K562 (cell line): ENCODE measurements around the gene ADCY1. TPM values are rescaled to one million over a fixed set of nuclear protein-coding genes. Genes with fewer than 3 reads are reported as not detected.
A peak's percentile ranks its signal among the peaks of the same experiment; 100 is the strongest.

Experiments
- ATAC-seq: fragments of 200-7000 bp; cut with Tn5 transposase; 3 replicates; pipeline ENCODE4 v1.9.1; 2020; ENCODE audit warnings: moderate library complexity
- BruUV-seq: library from RNA; stranded (reverse); fragments of 400-500 nt; replicated peaks from 2 replicates; lab custom pipeline; 2021; lab: Mats Ljungman, UMichigan
- CTCF ChIA-PET: fragments of 300-600 bp; formaldehyde crosslinking; extraction: SDS; loops from one replicate; lab custom pipeline; 2021; ENCODE audit warnings: low intra/inter-chr PET ratio; lab: Yijun Ruan, JAX
- POLR2A ChIA-PET: fragments of 300-600, 350-650 bp; sonication (Branson Sonifier 250); formaldehyde crosslinking; extraction: SDS; loops from one replicate; lab custom pipeline; 2021; ENCODE audit warnings: antibody characterized with exemption, inconsistent platforms; lab: Yijun Ruan, JAX
- DNase-seq, 4 experiments: peaks; one replicate each; pipeline versions ENCODE4 v3.0.0 to v3.0.0-alpha.2; 2011 to 2018; ENCODE audit warnings: low spot score in 3 of 4, mixed read lengths in 3 of 4; ENCODE audit errors: extremely low read depth in 1 of 4
- FAIRE-seq: peaks from 2 replicates; lab custom pipeline; 2011; peaks lifted over from hg19 to GRCh38; lab: Jason Lieb, UNC
- H2AFZ ChIP-seq: 2 replicates; pipeline ENCODE4 v1.6.0; 2011; ENCODE audit warnings: low read depth, low read length, control low read depth, inconsistent platforms
- H3K27ac ChIP-seq: fragments of 200-600 bp; 3 replicates; pipeline ENCODE4 v1.8.0; 2011; ENCODE audit warnings: low read depth, mild to moderate bottlenecking, control low read depth, inconsistent platforms, low read length, moderate library complexity, mixed read lengths; ENCODE audit errors: extremely low read depth
- H3K27me3 ChIP-seq, 2 experiments: fragments of 300-600 bp in 1 of 2; 2 replicates in 1 of 2; 3 replicates in 1 of 2; pipeline versions ENCODE4 v1.6.0 to v1.8.0; 2011; ENCODE audit warnings: inconsistent platforms in 2 of 2, low read length in 2 of 2, mild to moderate bottlenecking in 1 of 2, mixed read lengths in 1 of 2, moderate library complexity in 1 of 2; ENCODE audit not compliant: control insufficient read depth in 2 of 2, insufficient read depth in 2 of 2
- H3K36me3 ChIP-seq: fragments of 300-600 bp; 3 replicates; pipeline ENCODE4 v1.8.0; 2011; ENCODE audit warnings: mild to moderate bottlenecking, low read length, inconsistent platforms; ENCODE audit not compliant: control insufficient read depth, insufficient read depth
- H3K4me1 ChIP-seq, 2 experiments: fragments of 200-600 bp in 1 of 2; replicated peaks in 1 of 2; 2 replicates in 1 of 2; 3 replicates in 1 of 2; pipeline versions ENCODE4 v1.5.1 to v1.8.0; 2011; ENCODE audit warnings: inconsistent platforms in 2 of 2, low read length in 2 of 2, mild to moderate bottlenecking in 1 of 2, mixed read lengths in 1 of 2, moderate library complexity in 1 of 2; ENCODE audit not compliant: control insufficient read depth in 2 of 2, insufficient read depth in 2 of 2
- H3K4me2 ChIP-seq: 2 replicates; pipeline ENCODE4 v1.6.1; 2011; ENCODE audit warnings: low read length, control low read depth, inconsistent platforms, mixed read lengths; ENCODE audit not compliant: insufficient read depth
- H3K4me3 ChIP-seq: fragments of 200-600 bp; sonication (generic), shearing (Covaris generic); 2 replicates; pipeline ENCODE4 v1.5.1; 2016; ENCODE audit warnings: control low read depth, inconsistent platforms
- H3K79me2 ChIP-seq: fragments of 200-600 bp; 3 replicates; pipeline ENCODE4 v1.8.0; 2011; ENCODE audit warnings: low read length, inconsistent platforms; ENCODE audit not compliant: control insufficient read depth, insufficient read depth
- H3K9ac ChIP-seq, 2 experiments: 2 replicates each; pipeline versions ENCODE4 v1.6.0 to v1.6.1; 2011; ENCODE audit warnings: low read depth in 2 of 2, low read length in 2 of 2, control low read depth in 1 of 2, inconsistent platforms in 1 of 2, mild to moderate bottlenecking in 1 of 2, mixed read lengths in 1 of 2; ENCODE audit not compliant: insufficient read depth in 1 of 2
- H3K9me1 ChIP-seq: one replicate; pipeline ENCODE4 v1.6.0; 2011; ENCODE audit warnings: inconsistent platforms, mild to moderate bottlenecking, low read length, moderate library complexity; ENCODE audit not compliant: control insufficient read depth, insufficient read depth
- H3K9me3 ChIP-seq: replicated peaks from 2 replicates; pipeline ENCODE4 v1.5.1; 2011; ENCODE audit warnings: low read depth, low read length, inconsistent platforms; ENCODE audit not compliant: control insufficient read depth, insufficient read depth
- H4K20me1 ChIP-seq: replicated peaks from 2 replicates; pipeline ENCODE4 v1.6.1; 2011; ENCODE audit warnings: low read length, inconsistent platforms, mixed read lengths; ENCODE audit not compliant: control insufficient read depth, insufficient read depth
- ARID2 ChIP-seq: fragments of 450-650 bp; IDR thresholded peaks from 2 replicates; pipeline ENCODE4 v1.6.1; 2017; ENCODE audit warnings: antibody characterized with exemption, mild to moderate bottlenecking
- CBX5 ChIP-seq: IDR thresholded peaks from 2 replicates; pipeline ENCODE4 v1.6.1; 2014; ENCODE audit warnings: low read depth, borderline replicate concordance
- CSDE1 ChIP-seq, 2 experiments: fragments of 450-650 bp; IDR thresholded peaks; 2 replicates each; pipeline ENCODE4 v1.6.1; 2016; ENCODE audit warnings: mild to moderate bottlenecking in 1 of 2
- DPF2 ChIP-seq: fragments of 450-650 bp; IDR thresholded peaks from 2 replicates; pipeline ENCODE4 v1.6.1; 2016
- GABPB1 ChIP-seq: sonication (generic); formaldehyde crosslinking; IDR thresholded peaks from 2 replicates; pipeline ENCODE4 v1.8.0; 2022; ENCODE audit warnings: mild to moderate bottlenecking, missing genetic modification reagents
- HDAC1 ChIP-seq, 2 experiments: fragments of 450-650 bp; IDR thresholded peaks; 2 replicates each; pipeline ENCODE4 v1.6.1; 2016 to 2017; ENCODE audit warnings: inconsistent platforms in 1 of 2, mild to moderate bottlenecking in 1 of 2, moderate library complexity in 1 of 2
- HMGN3 ChIP-seq: IDR thresholded peaks from 2 replicates; pipeline ENCODE4 v1.6.1; 2011; ENCODE audit warnings: borderline replicate concordance, low read depth, mild to moderate bottlenecking, mixed read lengths, low read length; ENCODE audit not compliant: insufficient read length; ENCODE audit errors: extremely low read depth
- MLX ChIP-seq, 2 experiments: fragments of 450-650 bp in 1 of 2; sonication (generic) in 1 of 2; formaldehyde crosslinking; conservative IDR thresholded peaks; 2 replicates each; pipeline versions ENCODE4 v1.4.0 to v1.8.1; 2020 to 2022; ENCODE audit warnings: mild to moderate bottlenecking in 1 of 2, missing genetic modification reagents in 1 of 2
- MYNN ChIP-seq, 2 experiments: sonication (generic); formaldehyde crosslinking in 1 of 2; IDR thresholded peaks; 2 replicates each; pipeline versions ENCODE4 v1.5.0 to v1.6.1; 2016 to 2020; ENCODE audit warnings: antibody characterized with exemption in 1 of 2, missing genetic modification reagents in 1 of 2
- NFE2 ChIP-seq: IDR thresholded peaks from 2 replicates; pipeline ENCODE4 v1.6.1; 2014; ENCODE audit warnings: antibody characterized with exemption, low read depth
- NFRKB ChIP-seq: fragments of 450-650 bp; IDR thresholded peaks from 2 replicates; pipeline ENCODE4 v1.6.1; 2016; ENCODE audit warnings: low read depth
- SPI1 ChIP-seq: IDR thresholded peaks from 2 replicates; pipeline ENCODE4 v1.6.1; 2011; ENCODE audit warnings: low read depth, low read length, control low read depth, borderline replicate concordance
- SREBF1 ChIP-seq: fragments of 150-350 bp; IDR thresholded peaks from 2 replicates; pipeline ENCODE4 v1.6.1; 2014; ENCODE audit warnings: antibody characterized with exemption, low read depth, low read length, borderline replicate concordance
- SRSF3 ChIP-seq: fragments of 200-400 bp; formaldehyde crosslinking; IDR thresholded peaks from 2 replicates; pipeline ENCODE4 v1.6.1; 2016; ENCODE audit warnings: mild to moderate bottlenecking, low read length, moderate library complexity; ENCODE audit not compliant: insufficient read depth
- XRCC5 ChIP-seq: fragments of 200-400 bp; formaldehyde crosslinking; IDR thresholded peaks from 2 replicates; pipeline ENCODE4 v1.6.1; 2017; ENCODE audit warnings: low read depth, mild to moderate bottlenecking, low read length
- ZNF316 ChIP-seq: fragments of 450-650 bp; IDR thresholded peaks from 2 replicates; pipeline ENCODE4 v1.6.1; 2016
- ZNF324 ChIP-seq: fragments of 250-450 bp; sonication (Bioruptor Pico); IDR thresholded peaks from 2 replicates; pipeline ENCODE4 v1.4.0; 2020; ENCODE audit warnings: mild to moderate bottlenecking
- ZNF589 ChIP-seq: fragments of 200-800 bp; sonication (Bioruptor generic); IDR thresholded peaks from 2 replicates; pipeline ENCODE4 v1.6.1; 2016; ENCODE audit warnings: low read depth, missing genetic modification characterization, missing compliant biosample characterization
- WGBS: fragments of 100-300 bp; shearing (Covaris generic); methylation state at CpG from one replicate; pipeline ENCODE4 v1.1.6; 2016; ENCODE audit warnings: low coverage, mixed read lengths; ENCODE audit not compliant: insufficient coverage; ENCODE audit errors: missing lambda C conversion rate; 5-methylcytosine and 5-hydroxymethylcytosine counted together
- in situ Hi-C: fragments of 300-500 bp; cut with MboI; formaldehyde crosslinking; loops from 4 replicates; pipeline ENCODE4 v1.15.0; 2018; ENCODE audit warnings: inconsistent platforms, mixed read lengths
- intact Hi-C: fragments of 100-400 bp; cut with micrococcal nuclease; formaldehyde crosslinking; loops from 2 replicates; pipeline ENCODE4 v1.14.2; 2022
- polyA plus RNA-seq, 8 experiments: library from polyadenylated mRNA; depleted of rRNA in 4 of 8; stranded (reverse) in 5 of 8; unstranded in 3 of 8; fragments of >200 nt; fragmentation: Nextera tagmentation in 2 of 8; fragmentation: Illumina TruSeq in 1 of 8; extraction: Ambion mirVana in 2 of 8; extraction: Trizol in 1 of 8; gene quantifications; 2 replicates each; pipeline versions ENCODE4 v1.2.1 to v1.2.3, GENCODE V29; 2011 to 2014; ENCODE audit warnings: inconsistent platforms in 1 of 8, missing spikeins in 1 of 8
- total RNA-seq, 7 experiments: library from RNA; depleted of rRNA in 6 of 7; stranded (reverse); fragments of >200 nt in 6 of 7; fragmentation: Illumina TruSeq in 2 of 7; extraction: Trizol in 2 of 7; gene quantifications; 2 replicates each; pipeline versions ENCODE4 v1.2.1 to v1.2.3, GENCODE V29; 2011 to 2021; ENCODE audit warnings: low replicate concordance in 1 of 7

Gene ADCY1
- total and polyA plus RNA-seq, 9 of the 15 experiments (the other 6 are each of a cell fraction or from before 2014, with no cell fraction given): under 0.01 to 0.18 (median 0.10) TPM; not detected in 4

GRCh38 chr7:45651540-45651939 lies 77.4 kb downstream of the ADCY1 start:
- in situ Hi-C loops: no loop called here

GRCh38 chr7:45652630-45653029 lies 78.5 kb downstream of the ADCY1 start:
- POLR2A ChIA-PET: no interaction called here
- H3K4me2 ChIP-seq: no peak overlapping the region
- ATAC-seq: no peak
- no peak overlapping the region for H2AFZ ChIP-seq
- no peak overlapping the region for H3K9ac ChIP-seq
- CTCF ChIA-PET: no interaction called here
- no peak overlapping the region for H3K27ac ChIP-seq
- no peaks in the 10 kb centered on the region for H3K9me1 ChIP-seq
- no peaks in the 10 kb centered on the region for H3K79me2 ChIP-seq
- H4K20me1 ChIP-seq: no peaks in the 10 kb centered on the region; the same call in 1 of the 2 replicates
- peaks cover 0 to 21% of the 10 kb centered on the region in 2 experiments; a peak in 2 of 5 replicates for H3K27me3 ChIP-seq
- no TSS peak for BruUV-seq
- H3K4me3 ChIP-seq: no peak overlapping the region
- no peak for DNase-seq
- FAIRE-seq: no peak
- intact Hi-C loops: no loop called here
- no peaks in the 10 kb centered on the region for H3K4me1 ChIP-seq
- no peaks in the 10 kb centered on the region for H3K9me3 ChIP-seq
- in situ Hi-C loops: no loop called here
- H3K36me3 ChIP-seq: no peaks in the 10 kb centered on the region
- WGBS: 0% methylated on average over 2 of the region's 2 CpGs
- TF ChIP-seq NFRKB (no peak), CSDE1 (IDR thresholded peaks at IDR 0.05) (no peak), ZNF324 (no peak), NFE2 (no peak), MYNN (IDR thresholded peaks at IDR 0.05) (no peak), MYNN (CRISPR knock-in tag; IDR thresholded peaks at IDR 0.05) (no peak), ZNF316 (no peak), HMGN3 (no peak), XRCC5 (no peak), MLX (CRISPR knock-in tag; conservative IDR thresholded peaks at IDR 0.05) (no peak), ARID2 (no peak), HDAC1 (IDR thresholded peaks at IDR 0.05) (no peak), CBX5 (no peak), GABPB1 (CRISPR knock-in tag) (no peak), DPF2 (no peak), SREBF1 (no peak), ZNF589 (CRISPR knock-in tag) (no peak)

More at GRCh38 chr7:45651540-45651939, 77.4 kb downstream of the ADCY1 start:
- Histone ChIP-seq H3K79me2 (no peaks in the 10 kb centered on the region), H3K36me3 (no peaks in the 10 kb centered on the region), H3K9me1 (no peaks in the 10 kb centered on the region), H3K9me3 (no peaks in the 10 kb centered on the region), H3K27ac (no peak overlapping the region), H2AFZ (no peak overlapping the region), H3K4me1 (no peaks in the 10 kb centered on the region), H3K9ac (no peak overlapping the region), H3K27me3 (peaks cover 0 to 21% of the 10 kb centered on the region in 2 experiments; a peak in 2 of 5 replicates), H3K4me3 (no peak overlapping the region), H4K20me1 (no peaks in the 10 kb centered on the region; the same call in 1 of the 2 replicates), H3K4me2 (no peak overlapping the region)
- intact Hi-C loops: no loop called here
- no TSS peak for BruUV-seq
- 2% methylated on average over 5 of the region's 6 CpGs for WGBS
- no peak for DNase-seq
- no peak for FAIRE-seq
- no peak for TF ChIP-seq SRSF3
- TF ChIP-seq SPI1: peak; percentile 78
- CTCF ChIA-PET: no interaction called here
- POLR2A ChIA-PET: interaction anchor here (0.7 kb wide), 2 partner anchors 37 to 542 kb away, joined by 3 to 5 read pairs; no protein-coding TSS in a partner anchor
- no peak for ATAC-seq
